GM12875 (cell line): ENCODE results near the gene HABP2.

Source experiments
- H3K4me3 ChIP-seq: one replicate; pipeline ENCODE4 v1.5.1; 2011; ENCODE audit warnings: low read depth, low read length, control low read depth
- CTCF ChIP-seq: IDR thresholded peaks from 2 replicates; pipeline ENCODE4 v1.5.1; 2011; ENCODE audit warnings: low read depth, mild to moderate bottlenecking, control low read depth, inconsistent platforms, low read length, moderate library complexity, borderline replicate concordance; ENCODE audit not compliant: insufficient read depth

HABP2 gene

DNA sequence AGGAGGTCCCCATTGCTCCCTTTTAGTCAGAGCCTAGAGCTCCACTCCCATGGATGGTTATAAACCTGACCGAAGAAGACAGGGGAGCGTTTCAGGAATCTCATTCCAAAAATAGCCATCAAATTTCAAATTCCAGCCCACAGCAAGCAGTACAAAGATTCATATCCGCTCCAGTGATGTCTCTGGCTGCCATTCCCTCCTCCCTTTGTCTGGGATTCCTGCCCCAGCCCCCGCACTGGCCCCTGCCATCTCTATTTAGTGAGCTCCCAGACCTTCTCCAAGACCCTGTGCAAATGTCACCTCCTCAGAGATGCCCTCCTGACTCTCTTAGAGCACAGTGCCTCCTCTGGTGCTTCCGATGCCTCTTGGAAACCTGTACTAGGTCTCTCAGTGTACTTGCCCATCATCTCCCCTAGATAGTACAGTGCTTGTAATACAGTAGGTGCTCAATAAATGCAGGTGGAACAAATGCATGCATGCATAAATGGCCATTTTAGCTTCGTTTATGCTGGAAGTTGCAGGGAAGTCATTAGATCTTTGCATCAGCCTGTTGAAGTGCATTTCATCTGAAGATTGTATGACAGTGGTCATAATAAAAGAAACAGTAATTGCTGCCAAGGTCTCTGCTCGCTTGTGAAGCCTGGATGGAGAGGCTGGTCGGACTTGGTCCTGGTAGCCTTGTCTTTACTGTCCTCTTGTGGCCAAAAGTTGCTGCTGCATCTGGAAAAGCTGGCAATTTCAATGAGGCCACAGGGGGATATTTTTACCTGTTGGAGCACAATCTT is 32.0 kb upstream of the HABP2 start:
- peak; percentile 95 for TF ChIP-seq CTCF
- H3K4me3 ChIP-seq, result no peak overlapping the region

DNA sequence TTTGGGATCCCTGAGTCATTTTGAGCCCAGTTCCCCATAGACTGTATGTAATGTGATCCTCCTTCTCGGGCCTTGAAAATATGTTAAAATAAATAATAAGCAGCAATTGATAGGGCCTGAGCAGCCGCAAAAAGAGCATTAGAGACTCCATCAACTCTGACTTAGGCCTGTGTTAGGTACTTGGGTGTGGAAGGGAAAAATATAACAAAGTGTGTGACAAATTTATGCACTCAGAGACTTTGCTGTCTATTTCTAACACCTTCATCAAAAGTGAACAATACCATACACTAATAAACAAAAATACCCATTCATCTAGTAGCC is 31.4 kb upstream of the HABP2 start:
- TF ChIP-seq CTCF, result no peak
- no peak overlapping the region for H3K4me3 ChIP-seq

DNA sequence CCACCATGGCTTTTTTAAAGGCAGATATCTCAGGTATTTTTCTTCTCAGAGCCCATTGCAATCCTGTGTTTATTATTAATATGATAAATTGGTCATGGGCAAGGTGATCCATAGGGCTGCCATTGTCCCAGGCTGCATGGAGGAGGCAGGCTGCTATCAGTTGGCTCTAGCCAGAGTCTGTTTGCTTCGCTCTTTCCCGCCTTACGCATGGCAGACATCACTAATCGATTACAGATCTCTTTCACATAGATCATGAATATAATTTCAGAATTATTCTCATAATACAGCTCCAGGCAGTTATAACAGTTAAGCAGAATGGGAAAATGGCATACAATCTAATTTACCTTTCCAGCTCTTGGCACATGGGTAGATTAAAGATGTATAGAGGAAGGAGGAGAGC is 30.4 kb upstream of the HABP2 start:
- TF ChIP-seq CTCF, result no peak
- no peak overlapping the region for H3K4me3 ChIP-seq

GRCh38 chr10:113523071-113523470 is 29.8 kb upstream of the HABP2 start:
- no peak for TF ChIP-seq CTCF
- H3K4me3 ChIP-seq, result no peak overlapping the region

GRCh38 chr10:113523628-113524027 is 29.2 kb upstream of the HABP2 start:
- H3K4me3 ChIP-seq, result no peak overlapping the region
- TF ChIP-seq CTCF, result no peak

- no peak overlapping the region for H3K4me3 ChIP-seq
- no peak for TF ChIP-seq CTCF
Measured at GRCh38 chr10:113524120-113524519, 28.7 kb upstream of the HABP2 start.

DNA sequence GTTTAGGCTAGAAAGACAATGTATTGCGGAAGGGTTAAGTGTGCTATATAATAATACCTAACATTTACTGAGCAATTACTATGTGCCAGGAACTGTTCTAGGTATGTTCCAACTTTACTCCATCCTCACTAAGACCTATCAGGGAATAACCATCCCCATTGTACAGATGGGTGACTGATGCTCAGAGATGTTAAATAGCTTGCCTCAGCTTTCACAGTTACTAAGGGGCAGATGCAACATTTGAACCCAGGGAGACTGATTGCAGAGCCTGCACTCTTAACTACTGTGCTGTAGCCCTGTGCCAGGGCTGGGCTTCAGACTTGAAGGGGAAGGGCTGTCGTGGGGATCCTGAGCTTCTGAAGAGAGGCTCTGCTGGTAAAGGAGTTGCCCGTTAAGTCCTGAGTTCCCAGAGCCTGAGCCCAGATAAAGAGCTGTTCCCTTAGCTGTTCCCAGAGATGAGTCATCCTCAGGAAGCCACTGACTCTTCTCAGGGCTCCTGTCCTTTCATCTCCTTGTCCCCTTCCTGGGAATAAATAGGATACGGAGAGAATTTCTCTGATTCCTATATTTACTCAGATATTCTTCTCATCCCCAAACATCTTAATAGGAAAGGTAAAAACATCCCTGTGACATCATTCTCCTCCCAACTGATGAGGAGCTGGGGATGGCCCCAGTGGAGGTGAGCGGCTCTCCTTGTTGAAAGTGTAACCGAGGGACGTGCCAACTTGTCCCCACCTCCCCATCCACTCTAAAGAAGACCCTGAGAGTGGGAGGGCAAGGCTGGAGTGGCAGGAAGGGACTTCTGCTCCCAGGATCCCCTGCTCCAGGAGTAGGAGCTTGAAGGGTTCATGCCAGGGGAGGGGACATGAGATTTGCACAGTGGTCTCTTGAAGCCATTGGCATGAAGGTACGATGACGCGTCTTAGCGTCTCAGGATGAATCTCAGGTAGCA is 28.0 kb upstream of the HABP2 start:
- H3K4me3 ChIP-seq, result no peak overlapping the region
- TF ChIP-seq CTCF, result no peak
